Epithelial cell of esophagus (primary cell): ENCODE measurements around the gene TMEM117.

ENCODE experiments used
- DNase-seq: peaks from one replicate; pipeline ENCODE4 v3.0.0; 2010; ENCODE audit warnings: low read depth
- H3K4me3 ChIP-seq: 2 replicates; pipeline ENCODE4 v1.5.1; 2011; ENCODE audit warnings: mild to moderate bottlenecking, low read length, control low read depth
- CTCF ChIP-seq: IDR thresholded peaks from 2 replicates; pipeline ENCODE4 v1.5.1; 2011; ENCODE audit warnings: low read depth, mild to moderate bottlenecking, low read length, control low read depth, inconsistent platforms; ENCODE audit not compliant: insufficient read depth; ENCODE audit errors: missing control alignments

Gene TMEM117

GRCh38 chr12:43945983-43946382 lies 110.1 kb downstream of the TMEM117 start:
- no peak for DNase-seq
- H3K4me3 ChIP-seq = no peak overlapping the region
- no peak for TF ChIP-seq CTCF

GRCh38 chr12:43951286-43951685 lies 115.4 kb downstream of the TMEM117 start:
- no peak for DNase-seq
- no peak overlapping the region for H3K4me3 ChIP-seq
- no peak for TF ChIP-seq CTCF

- no peak overlapping the region for H3K4me3 ChIP-seq
- peak; percentile 54 for TF ChIP-seq CTCF
- DNase-seq = peak; percentile 70
These were observed 122.0 kb downstream of the TMEM117 start for GRCh38 chr12:43957732-43958372.

- no peak overlapping the region for H3K4me3 ChIP-seq
- DNase-seq = no peak
- TF ChIP-seq CTCF = no peak
These were observed 128.2 kb downstream of the TMEM117 start for GRCh38 chr12:43964033-43964432.

GRCh38 chr12:43964961-43965360 lies 129.1 kb downstream of the TMEM117 start:
- H3K4me3 ChIP-seq = no peak overlapping the region
- no peak for DNase-seq
- TF ChIP-seq CTCF = no peak

- TF ChIP-seq CTCF = no peak
- DNase-seq = no peak
- H3K4me3 ChIP-seq = no peak overlapping the region
These were observed 130.0 kb downstream of the TMEM117 start for GRCh38 chr12:43965899-43966298.

- no peak for TF ChIP-seq CTCF
- H3K4me3 ChIP-seq = no peak overlapping the region
- DNase-seq = no peak
These were observed 132.9 kb downstream of the TMEM117 start for GRCh38 chr12:43968736-43969135.
